ENCODE data around the gene SPESP1. TPM values are rescaled to one million over a fixed set of nuclear protein-coding genes. Genes with fewer than 3 reads are reported as not detected.

Gene SPESP1
- total RNA-seq, 2 experiments from 2014 or later = not detected

GRCh38 chr15:68985361-68985891 lies 55.1 kb downstream of the SPESP1 start:
- ChIA-PET POLR2A (no interaction called here), CTCF (no interaction called here)
- Mint-ChIP-seq H3K9me3 (ENCODE audit: insufficient read depth) (no peaks in the 10 kb centered on the region), H3K27me3 (ENCODE audit: low read depth) (peaks cover 3% of the 10 kb centered on the region), H3K36me3 (ENCODE audit: low read depth) (no peaks in the 10 kb centered on the region), H3K27ac (no peak overlapping the region), H3K4me3 (no peak overlapping the region), H3K4me1 (ENCODE audit: low read depth) (no peaks in the 10 kb centered on the region)
- ATAC-seq (no peak), DNase-seq (no peak)

GRCh38 chr15:68986322-68986721 lies 56.0 kb downstream of the SPESP1 start:
- POLR2A ChIA-PET = no interaction called here
- H3K9me3 Mint-ChIP-seq (ENCODE audit: insufficient read depth) = no peaks in the 10 kb centered on the region
- H3K27me3 Mint-ChIP-seq (ENCODE audit: low read depth) = peaks cover 3% of the 10 kb centered on the region
- no peak overlapping the region for H3K27ac Mint-ChIP-seq
- ATAC-seq (no peak), DNase-seq (no peak)
- no peaks in the 10 kb centered on the region for H3K4me1 Mint-ChIP-seq (ENCODE audit: low read depth)
- H3K4me3 Mint-ChIP-seq = no peak overlapping the region
- CTCF ChIA-PET = interaction anchor here (1.3 kb wide), 1 partner anchor 45 kb away, joined by 3 read pairs; no protein-coding TSS in a partner anchor
- H3K36me3 Mint-ChIP-seq (ENCODE audit: low read depth) = no peaks in the 10 kb centered on the region

GRCh38 chr15:68987120-68987519 lies 56.8 kb downstream of the SPESP1 start:
- POLR2A ChIA-PET = no interaction called here
- CTCF ChIA-PET = interaction anchor here (1.3 kb wide), 1 partner anchor 45 kb away, joined by 3 read pairs; no protein-coding TSS in a partner anchor
- Mint-ChIP-seq H3K4me1 (ENCODE audit: low read depth) (no peaks in the 10 kb centered on the region), H3K4me3 (no peak overlapping the region), H3K27ac (no peak overlapping the region), H3K27me3 (ENCODE audit: low read depth) (peaks cover 3% of the 10 kb centered on the region), H3K9me3 (ENCODE audit: insufficient read depth) (no peaks in the 10 kb centered on the region), H3K36me3 (ENCODE audit: low read depth) (no peaks in the 10 kb centered on the region)
- DNase-seq = no peak
- ATAC-seq = no peak

GRCh38 chr15:68987676-68988075 lies 57.4 kb downstream of the SPESP1 start:
- no peak for ATAC-seq
- Mint-ChIP-seq H3K27me3 (ENCODE audit: low read depth) (peaks cover 3% of the 10 kb centered on the region), H3K4me3 (no peak overlapping the region), H3K4me1 (ENCODE audit: low read depth) (no peaks in the 10 kb centered on the region), H3K9me3 (ENCODE audit: insufficient read depth) (no peaks in the 10 kb centered on the region), H3K36me3 (ENCODE audit: low read depth) (no peaks in the 10 kb centered on the region), H3K27ac (no peak overlapping the region)
- POLR2A ChIA-PET = no interaction called here
- CTCF ChIA-PET = interaction anchor here (1.3 kb wide), 1 partner anchor 44 kb away, joined by 3 read pairs; no protein-coding TSS in a partner anchor
- no peak for DNase-seq

- POLR2A ChIA-PET = no interaction called here
- no peak for ATAC-seq
Observed at GRCh38 chr15:68989541-68990230, 59.4 kb downstream of the SPESP1 start.

GRCh38 chr15:68990231-68990991 lies 60.1 kb downstream of the SPESP1 start:
- no peaks in the 10 kb centered on the region for H3K36me3 Mint-ChIP-seq (ENCODE audit: low read depth)
- CTCF ChIA-PET = no interaction called here

More at GRCh38 chr15:68989541-68990230, 59.4 kb downstream of the SPESP1 start:
- H3K36me3 Mint-ChIP-seq (ENCODE audit: low read depth) = no peaks in the 10 kb centered on the region
- no peak overlapping the region for H3K27ac Mint-ChIP-seq
- H3K27me3 Mint-ChIP-seq (ENCODE audit: low read depth) = peaks cover 3% of the 10 kb centered on the region
- no peaks in the 10 kb centered on the region for H3K4me1 Mint-ChIP-seq (ENCODE audit: low read depth)
- no peak for DNase-seq
- CTCF ChIA-PET = no interaction called here
- H3K4me3 Mint-ChIP-seq = no peak overlapping the region
- no peaks in the 10 kb centered on the region for H3K9me3 Mint-ChIP-seq (ENCODE audit: insufficient read depth)

GRCh38 chr15:68990992-68991500 lies 60.7 kb downstream of the SPESP1 start:
- no peak overlapping the region for H3K27ac Mint-ChIP-seq
- CTCF ChIA-PET = no interaction called here
- H3K27me3 Mint-ChIP-seq (ENCODE audit: low read depth) = peaks cover 3% of the 10 kb centered on the region
- POLR2A ChIA-PET = no interaction called here
- H3K36me3 Mint-ChIP-seq (ENCODE audit: low read depth) = no peaks in the 10 kb centered on the region
- H3K9me3 Mint-ChIP-seq (ENCODE audit: insufficient read depth) = no peaks in the 10 kb centered on the region
- DNase-seq (no peak), ATAC-seq (no peak)
- no peak overlapping the region for H3K4me3 Mint-ChIP-seq
- H3K4me1 Mint-ChIP-seq (ENCODE audit: low read depth) = no peaks in the 10 kb centered on the region

More at GRCh38 chr15:68990231-68990991, 60.1 kb downstream of the SPESP1 start:
- DNase-seq = no peak
- Mint-ChIP-seq H3K4me1 (ENCODE audit: low read depth) (no peaks in the 10 kb centered on the region), H3K4me3 (no peak overlapping the region), H3K9me3 (ENCODE audit: insufficient read depth) (no peaks in the 10 kb centered on the region), H3K27me3 (ENCODE audit: low read depth) (peaks cover 3% of the 10 kb centered on the region), H3K27ac (no peak overlapping the region)
- no peak for ATAC-seq
- POLR2A ChIA-PET = no interaction called here

- Mint-ChIP-seq H3K4me3 (no peak overlapping the region), H3K4me1 (ENCODE audit: low read depth) (no peaks in the 10 kb centered on the region), H3K27me3 (ENCODE audit: low read depth) (peaks cover 3% of the 10 kb centered on the region), H3K9me3 (ENCODE audit: insufficient read depth) (no peaks in the 10 kb centered on the region), H3K27ac (no peak overlapping the region), H3K36me3 (ENCODE audit: low read depth) (no peaks in the 10 kb centered on the region)
- POLR2A ChIA-PET = interaction anchor here (0.7 kb wide), 1 partner anchor 90 kb away, joined by 4 read pairs; no protein-coding TSS in a partner anchor
- no peak for DNase-seq
- no peak for ATAC-seq
- CTCF ChIA-PET = no interaction called here
Observed at GRCh38 chr15:68991723-68992122, 61.4 kb downstream of the SPESP1 start.

GRCh38 chr15:68992696-68993095 lies 62.4 kb downstream of the SPESP1 start:
- ChIA-PET POLR2A (no interaction called here), CTCF (no interaction called here)
- Mint-ChIP-seq H3K27me3 (ENCODE audit: low read depth) (peaks cover 3% of the 10 kb centered on the region), H3K9me3 (ENCODE audit: insufficient read depth) (no peaks in the 10 kb centered on the region), H3K27ac (no peak overlapping the region), H3K4me1 (ENCODE audit: low read depth) (no peaks in the 10 kb centered on the region), H3K36me3 (ENCODE audit: low read depth) (no peaks in the 10 kb centered on the region), H3K4me3 (no peak overlapping the region)
- ATAC-seq (no peak), DNase-seq (peak; percentile 3)

- Mint-ChIP-seq H3K4me1 (ENCODE audit: low read depth) (no peaks in the 10 kb centered on the region), H3K27ac (no peak overlapping the region), H3K4me3 (no peak overlapping the region), H3K36me3 (ENCODE audit: low read depth) (no peaks in the 10 kb centered on the region), H3K9me3 (ENCODE audit: insufficient read depth) (no peaks in the 10 kb centered on the region), H3K27me3 (ENCODE audit: low read depth) (peaks cover 3% of the 10 kb centered on the region)
- ChIA-PET POLR2A (no interaction called here), CTCF (no interaction called here)
- DNase-seq = no peak
- no peak for ATAC-seq
Observed at GRCh38 chr15:68993276-68993675, 63.0 kb downstream of the SPESP1 start.

- Mint-ChIP-seq H3K27me3 (ENCODE audit: low read depth) (no peaks in the 10 kb centered on the region), H3K4me1 (ENCODE audit: low read depth) (no peaks in the 10 kb centered on the region), H3K27ac (no peak overlapping the region), H3K4me3 (no peak overlapping the region), H3K36me3 (ENCODE audit: low read depth) (no peaks in the 10 kb centered on the region), H3K9me3 (ENCODE audit: insufficient read depth) (no peaks in the 10 kb centered on the region)
- DNase-seq (no peak), ATAC-seq (no peak)
- ChIA-PET POLR2A (no interaction called here), CTCF (no interaction called here)
Observed at GRCh38 chr15:68994149-68994548, 63.8 kb downstream of the SPESP1 start.

Data from activated CD8-positive, alpha-beta T cell treated with anti-CD3 and anti-CD28 coated beads, Interleukin-2, amount 10 ng/mL, durations not matched to agents 7 days and 5 days (primary cell).